ENCODE measurements around the gene APOBEC3H.

GRCh38 chr22:39095971-39096370 is 1.1 kb upstream of the APOBEC3H start:
- TF ChIP-seq, protein P1, sequence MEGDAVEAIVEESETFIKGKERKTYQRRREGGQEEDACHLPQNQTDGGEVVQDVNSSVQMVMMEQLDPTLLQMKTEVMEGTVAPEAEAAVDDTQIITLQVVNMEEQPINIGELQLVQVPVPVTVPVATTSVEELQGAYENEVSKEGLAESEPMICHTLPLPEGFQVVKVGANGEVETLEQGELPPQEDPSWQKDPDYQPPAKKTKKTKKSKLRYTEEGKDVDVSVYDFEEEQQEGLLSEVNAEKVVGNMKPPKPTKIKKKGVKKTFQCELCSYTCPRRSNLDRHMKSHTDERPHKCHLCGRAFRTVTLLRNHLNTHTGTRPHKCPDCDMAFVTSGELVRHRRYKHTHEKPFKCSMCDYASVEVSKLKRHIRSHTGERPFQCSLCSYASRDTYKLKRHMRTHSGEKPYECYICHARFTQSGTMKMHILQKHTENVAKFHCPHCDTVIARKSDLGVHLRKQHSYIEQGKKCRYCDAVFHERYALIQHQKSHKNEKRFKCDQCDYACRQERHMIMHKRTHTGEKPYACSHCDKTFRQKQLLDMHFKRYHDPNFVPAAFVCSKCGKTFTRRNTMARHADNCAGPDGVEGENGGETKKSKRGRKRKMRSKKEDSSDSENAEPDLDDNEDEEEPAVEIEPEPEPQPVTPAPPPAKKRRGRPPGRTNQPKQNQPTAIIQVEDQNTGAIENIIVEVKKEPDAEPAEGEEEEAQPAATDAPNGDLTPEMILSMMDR (IDR thresholded peaks at IDR 0.05), result no peak
- no peak for TF ChIP-seq POLR2AphosphoS5 (IDR thresholded peaks at IDR 0.05)
- TF ChIP-seq POLR2A (IDR thresholded peaks at IDR 0.05), result no peak
